ENCODE measurements around the gene EXOC6. TPM values are rescaled to one million over a fixed set of nuclear protein-coding genes. Genes with fewer than 3 reads are reported as not detected.
A peak's percentile ranks its signal among the peaks of the same experiment; 100 is the strongest.

Gene EXOC6
- total RNA-seq, 6 experiments from 2014 or later: 5.5 to 15.6 (median 9.9) TPM

GRCh38 chr10:93065675-93066543, 217.6 kb downstream of the EXOC6 start:
- TF ChIP-seq, protein P1, sequence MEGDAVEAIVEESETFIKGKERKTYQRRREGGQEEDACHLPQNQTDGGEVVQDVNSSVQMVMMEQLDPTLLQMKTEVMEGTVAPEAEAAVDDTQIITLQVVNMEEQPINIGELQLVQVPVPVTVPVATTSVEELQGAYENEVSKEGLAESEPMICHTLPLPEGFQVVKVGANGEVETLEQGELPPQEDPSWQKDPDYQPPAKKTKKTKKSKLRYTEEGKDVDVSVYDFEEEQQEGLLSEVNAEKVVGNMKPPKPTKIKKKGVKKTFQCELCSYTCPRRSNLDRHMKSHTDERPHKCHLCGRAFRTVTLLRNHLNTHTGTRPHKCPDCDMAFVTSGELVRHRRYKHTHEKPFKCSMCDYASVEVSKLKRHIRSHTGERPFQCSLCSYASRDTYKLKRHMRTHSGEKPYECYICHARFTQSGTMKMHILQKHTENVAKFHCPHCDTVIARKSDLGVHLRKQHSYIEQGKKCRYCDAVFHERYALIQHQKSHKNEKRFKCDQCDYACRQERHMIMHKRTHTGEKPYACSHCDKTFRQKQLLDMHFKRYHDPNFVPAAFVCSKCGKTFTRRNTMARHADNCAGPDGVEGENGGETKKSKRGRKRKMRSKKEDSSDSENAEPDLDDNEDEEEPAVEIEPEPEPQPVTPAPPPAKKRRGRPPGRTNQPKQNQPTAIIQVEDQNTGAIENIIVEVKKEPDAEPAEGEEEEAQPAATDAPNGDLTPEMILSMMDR (IDR thresholded peaks at IDR 0.05): no peak
- no peak for TF ChIP-seq POLR2A (IDR thresholded peaks at IDR 0.05)
- ATAC-seq (no peak), DNase-seq (no peak)
- Histone ChIP-seq H3K27me3 (peaks cover 0 to 15% of the 10 kb centered on the region in 2 donors), H3K27ac (no peak overlapping the region), H3K4me1 (peaks cover 0 to 41% (median 0%) of the 10 kb centered on the region in 4 donors), H3K9me3 (no peaks in the 10 kb centered on the region), H3K4me3 (peak overlapping the region in 1 of 3 donors; percentile 13), H3K36me3 (no peaks in the 10 kb centered on the region)
- intact Hi-C loops (cut with DNase I): no loop called here
- WGBS (ENCODE audit: insufficient coverage, low coverage, low lambda C conversion rate, missing lambda C conversion rate): 7% methylated on average over 8 of the region's 81 CpGs

DNA sequence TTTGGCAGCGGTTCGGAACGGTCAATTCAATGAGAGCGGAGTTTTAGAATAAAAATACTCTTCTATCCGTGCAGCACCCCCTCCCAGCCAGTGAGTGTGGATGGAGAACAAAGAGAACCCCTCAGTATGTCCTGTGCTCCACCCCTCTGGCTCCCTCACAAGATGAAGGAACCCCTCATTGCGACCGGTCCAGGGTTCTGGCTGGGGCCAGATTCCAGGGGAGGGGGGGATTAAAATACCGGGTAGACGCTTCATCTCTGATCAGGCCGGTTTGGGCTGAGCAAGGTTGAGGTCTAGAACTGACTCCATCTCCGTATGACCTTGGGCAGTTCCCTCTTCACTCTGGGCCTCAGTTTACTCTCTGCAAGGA, 218.2 kb downstream of the EXOC6 start:
- intact Hi-C loops (cut with DNase I): no loop called here
- no peak for DNase-seq
- Histone ChIP-seq H3K36me3 (no peaks in the 10 kb centered on the region), H3K4me1 (peaks cover 0 to 45% (median 0%) of the 10 kb centered on the region in 4 donors), H3K4me3 (no peak overlapping the region), H3K27ac (no peak overlapping the region), H3K27me3 (peaks cover 0 to 15% of the 10 kb centered on the region in 2 donors), H3K9me3 (no peaks in the 10 kb centered on the region)
- TF ChIP-seq POLR2A (IDR thresholded peaks at IDR 0.05): no peak
- TF ChIP-seq, protein P1 (IDR thresholded peaks at IDR 0.05): no peak
- WGBS (ENCODE audit: insufficient coverage, low coverage, low lambda C conversion rate, missing lambda C conversion rate): 19% methylated on average over 7 of the region's 11 CpGs
- no peak for ATAC-seq

DNA sequence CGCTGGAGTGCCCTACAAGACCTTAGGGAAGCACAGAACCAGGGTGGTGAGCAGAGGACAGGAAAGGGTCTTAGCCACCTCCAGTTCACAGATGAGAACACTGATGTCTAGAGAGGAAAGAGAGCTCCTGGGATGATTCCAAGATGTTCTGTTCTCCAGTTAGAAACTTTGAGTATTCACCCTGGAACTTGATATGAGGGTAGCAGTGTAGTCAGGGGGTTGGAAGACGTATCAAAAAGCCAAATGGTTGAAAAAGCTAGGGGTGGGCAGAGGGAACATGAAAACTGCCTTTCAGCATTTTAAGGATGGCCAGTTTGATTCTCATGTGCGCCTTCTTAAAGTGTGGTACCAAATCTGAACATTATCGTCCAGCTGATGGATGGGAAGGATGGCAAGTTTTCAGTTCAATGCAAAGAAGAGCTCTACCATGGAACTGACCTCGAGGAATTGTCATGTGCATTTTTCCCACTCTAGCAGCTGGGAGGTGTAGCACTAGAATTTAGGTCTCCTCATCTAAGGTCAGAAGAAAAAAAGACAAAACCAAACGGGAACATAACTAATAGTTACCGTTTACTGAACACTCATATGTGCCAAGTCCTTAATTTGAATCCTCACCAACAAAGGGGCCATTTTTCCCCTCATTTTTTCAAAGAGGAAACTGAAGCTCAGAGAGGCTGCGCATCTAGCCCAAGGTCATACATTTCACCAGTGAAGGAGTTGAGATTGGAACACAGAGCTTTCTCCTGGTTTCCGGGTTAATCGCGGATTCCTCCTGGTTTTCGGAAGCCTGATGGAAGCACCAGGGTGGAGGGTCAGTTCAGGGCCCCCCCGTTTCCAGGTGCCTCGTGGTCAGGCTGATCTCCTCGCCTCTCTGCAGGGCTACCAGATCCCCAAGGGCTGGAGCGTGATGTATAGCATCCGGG, 219.4 kb downstream of the EXOC6 start:
- Histone ChIP-seq H3K36me3 (no peaks in the 10 kb centered on the region), H3K27me3 (peaks cover 0 to 15% of the 10 kb centered on the region in 2 donors), H3K9me3 (no peaks in the 10 kb centered on the region), H3K4me1 (peaks cover 0 to 35% (median 2%) of the 10 kb centered on the region in 4 donors), H3K4me3 (no peak overlapping the region), H3K27ac (no peak overlapping the region)
- DNase-seq (no peak), ATAC-seq (no peak)
- intact Hi-C loops (cut with DNase I): no loop called here
- TF ChIP-seq POLR2A (IDR thresholded peaks at IDR 0.05): no peak
- TF ChIP-seq, protein P1 (IDR thresholded peaks at IDR 0.05): no peak
- WGBS (ENCODE audit: insufficient coverage, low coverage, low lambda C conversion rate, missing lambda C conversion rate): 14% methylated on average over 13 of the region's 17 CpGs

DNA sequence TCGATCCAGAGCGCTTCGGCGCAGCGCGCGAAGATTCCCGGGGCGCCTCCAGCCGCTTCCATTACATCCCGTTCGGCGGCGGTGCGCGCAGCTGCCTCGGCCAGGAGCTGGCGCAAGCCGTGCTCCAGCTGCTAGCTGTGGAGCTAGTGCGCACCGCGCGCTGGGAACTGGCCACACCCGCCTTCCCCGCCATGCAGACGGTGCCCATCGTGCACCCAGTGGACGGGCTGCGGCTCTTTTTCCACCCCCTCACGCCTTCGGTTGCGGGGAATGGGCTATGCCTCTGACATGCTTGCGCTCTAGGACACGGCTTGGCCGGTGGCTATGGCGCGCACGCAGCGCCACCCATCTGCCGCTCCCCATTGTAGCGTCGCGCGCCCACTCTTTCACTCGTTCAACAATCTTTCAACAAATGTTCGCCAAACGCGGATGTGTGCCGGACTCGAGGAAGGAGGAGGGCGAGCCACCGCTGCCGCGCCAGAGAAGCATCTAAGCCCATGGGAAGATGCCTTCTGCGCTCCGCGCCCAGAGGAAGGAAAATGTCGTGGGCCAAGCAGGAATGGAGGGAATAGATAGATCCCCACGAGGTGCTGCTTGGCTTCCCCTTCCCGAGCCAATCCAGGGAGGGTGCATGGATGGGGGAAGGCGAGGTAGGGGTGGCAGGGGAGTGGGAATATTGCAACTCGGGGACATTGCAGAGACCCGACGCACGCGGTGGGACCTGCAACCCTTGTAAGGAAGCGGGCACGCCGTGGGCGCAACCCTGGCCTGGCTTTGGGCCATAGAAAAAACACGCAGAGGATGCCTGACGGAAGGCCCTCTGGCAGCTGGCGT, 220.3 kb downstream of the EXOC6 start:
- H3K9me3 ChIP-seq: no peaks in the 10 kb centered on the region
- 2% methylated on average over 38 of the region's 73 CpGs for WGBS (ENCODE audit: insufficient coverage, low coverage, low lambda C conversion rate, missing lambda C conversion rate)
- H3K27ac ChIP-seq: no peak overlapping the region
- DNase-seq: peak in 1 of 3 donors; percentile 59
- peaks cover 0 to 38% (median 5%) of the 10 kb centered on the region in 4 donors for H3K4me1 ChIP-seq
- H3K27me3 ChIP-seq: peaks cover 0 to 15% of the 10 kb centered on the region in 2 donors
- intact Hi-C loops (cut with DNase I): no loop called here
- H3K4me3 ChIP-seq: no peak overlapping the region
- ATAC-seq: no peak
- no peaks in the 10 kb centered on the region for H3K36me3 ChIP-seq
- TF ChIP-seq, protein P1 (IDR thresholded peaks at IDR 0.05): peak in 1 of 4 donors; percentile 28
- TF ChIP-seq POLR2A (IDR thresholded peaks at IDR 0.05): no peak
